Posterior cingulate gyrus (tissue), 11 donors: Measurements from ENCODE around the gene PRDM16.

ENCODE experiments used
- DNase-seq, 10 donors: peaks; one replicate each; pipeline versions ENCODE4 v3.0.0 to v3.0.0-alpha.2; 2020 to 2021; ENCODE audit warnings: mixed read lengths in 3 of 10
- intact Hi-C: fragments of 100-400 bp; cut with DNase I; formaldehyde crosslinking; loops from one replicate; pipeline ENCODE4 v1.15.1; 2023

PRDM16 gene

DNA sequence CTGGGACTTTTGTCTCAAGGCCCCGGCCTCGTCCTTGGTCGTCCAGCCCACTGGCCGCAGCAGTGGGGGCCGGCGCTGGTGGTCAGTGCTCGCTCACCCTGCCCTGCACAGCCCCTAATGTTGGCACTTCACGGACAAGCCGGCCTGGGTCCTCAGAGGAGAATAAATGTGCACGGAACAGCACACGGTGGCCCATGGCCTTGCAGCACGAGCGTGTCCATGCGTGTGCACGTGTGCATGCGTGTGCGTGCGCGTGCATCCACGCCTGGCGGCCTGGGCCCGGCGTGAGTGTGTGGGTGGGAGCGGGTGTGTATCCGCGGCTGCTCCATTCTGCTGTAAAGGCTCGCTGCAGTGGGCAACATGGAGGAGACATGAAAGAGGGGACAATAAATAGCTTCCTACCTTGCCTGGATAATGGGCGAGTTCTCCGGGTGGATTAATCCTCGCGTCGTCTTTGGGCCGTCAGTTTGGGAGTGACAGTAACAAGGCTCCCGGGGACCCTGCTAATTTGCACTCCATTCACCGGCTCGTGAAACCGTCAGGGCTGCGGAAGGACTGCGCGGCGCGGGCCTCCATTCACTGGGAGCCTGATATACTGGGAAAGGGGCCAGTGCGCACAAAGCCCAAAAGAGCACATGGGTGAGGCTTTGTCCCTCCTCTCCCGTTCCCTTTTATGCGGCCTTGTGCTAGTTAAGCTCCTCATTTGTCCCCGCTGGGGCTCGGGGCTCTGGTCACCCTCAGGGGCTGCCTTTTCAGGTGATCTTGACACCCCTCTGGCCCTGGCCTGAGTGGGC lies 142.8 kb downstream of the PRDM16 start:
- intact Hi-C loops: no loop called here
- DNase-seq: peak in 7 of 10 donors; percentile 22 to 88 (median 49)

DNA sequence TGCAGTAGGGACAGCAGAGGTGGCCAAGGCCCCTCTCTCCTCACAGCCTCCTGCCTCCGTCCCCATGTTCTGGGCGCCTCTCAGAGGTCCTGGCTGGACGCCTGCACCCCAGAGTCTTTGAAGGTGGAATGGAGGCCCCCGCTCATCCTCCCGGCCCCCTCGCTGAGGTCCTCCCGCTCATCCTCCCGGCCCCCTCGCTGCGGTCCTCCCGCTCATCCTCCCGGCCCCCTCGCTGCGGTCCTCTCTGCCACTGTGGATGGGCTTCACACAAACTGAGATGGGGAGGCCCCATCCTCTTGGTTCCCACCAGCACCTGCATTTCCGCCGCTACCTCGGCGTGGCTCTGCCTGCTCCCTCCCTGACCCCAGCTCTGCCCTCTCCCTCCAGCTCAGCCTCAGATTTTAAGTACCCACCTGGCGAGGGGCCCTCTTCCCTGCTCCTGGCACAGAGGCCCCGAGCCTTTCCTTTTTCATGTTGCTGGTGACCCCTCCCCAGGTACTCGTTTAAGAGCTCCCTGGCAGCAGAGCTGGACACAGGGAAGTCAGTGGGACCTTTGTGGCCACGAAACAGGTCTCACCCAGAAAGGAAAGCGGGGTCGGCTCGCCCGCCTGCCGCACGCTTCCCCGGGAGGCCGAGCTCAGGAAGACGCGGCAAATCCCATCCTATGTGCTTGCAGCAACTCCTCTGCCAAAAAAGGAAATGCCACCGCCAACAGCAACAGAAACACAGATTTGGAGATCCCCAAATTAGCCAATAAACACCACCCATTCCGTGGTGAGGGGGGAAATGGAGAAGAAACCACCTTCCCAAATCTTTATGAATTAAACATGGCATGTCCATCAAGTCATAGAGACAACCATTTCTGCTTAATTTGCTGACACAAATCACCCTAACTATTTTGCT lies 143.7 kb downstream of the PRDM16 start:
- no peak for DNase-seq
- intact Hi-C loops: no loop called here

DNA sequence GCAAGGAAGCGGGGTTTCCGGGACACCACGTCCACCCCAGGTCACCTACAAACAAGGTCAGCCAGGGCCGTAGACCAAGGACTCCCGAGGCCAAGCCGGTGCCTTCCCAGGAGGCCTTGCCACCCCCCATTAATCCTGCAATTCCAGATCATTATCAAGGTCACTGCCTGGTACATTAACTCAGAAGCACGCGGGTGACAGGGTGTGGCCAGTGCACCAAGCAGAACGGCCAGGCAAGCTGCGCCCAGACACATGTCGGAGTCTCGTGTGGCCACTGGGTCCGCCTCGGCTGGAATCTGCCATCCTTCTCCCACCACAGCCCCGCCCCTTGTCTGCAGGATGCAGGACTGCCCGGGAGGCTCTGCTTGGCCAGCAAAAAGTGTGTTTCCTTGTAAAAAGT lies 144.7 kb downstream of the PRDM16 start:
- intact Hi-C loops: no loop called here
- DNase-seq: no peak

DNA sequence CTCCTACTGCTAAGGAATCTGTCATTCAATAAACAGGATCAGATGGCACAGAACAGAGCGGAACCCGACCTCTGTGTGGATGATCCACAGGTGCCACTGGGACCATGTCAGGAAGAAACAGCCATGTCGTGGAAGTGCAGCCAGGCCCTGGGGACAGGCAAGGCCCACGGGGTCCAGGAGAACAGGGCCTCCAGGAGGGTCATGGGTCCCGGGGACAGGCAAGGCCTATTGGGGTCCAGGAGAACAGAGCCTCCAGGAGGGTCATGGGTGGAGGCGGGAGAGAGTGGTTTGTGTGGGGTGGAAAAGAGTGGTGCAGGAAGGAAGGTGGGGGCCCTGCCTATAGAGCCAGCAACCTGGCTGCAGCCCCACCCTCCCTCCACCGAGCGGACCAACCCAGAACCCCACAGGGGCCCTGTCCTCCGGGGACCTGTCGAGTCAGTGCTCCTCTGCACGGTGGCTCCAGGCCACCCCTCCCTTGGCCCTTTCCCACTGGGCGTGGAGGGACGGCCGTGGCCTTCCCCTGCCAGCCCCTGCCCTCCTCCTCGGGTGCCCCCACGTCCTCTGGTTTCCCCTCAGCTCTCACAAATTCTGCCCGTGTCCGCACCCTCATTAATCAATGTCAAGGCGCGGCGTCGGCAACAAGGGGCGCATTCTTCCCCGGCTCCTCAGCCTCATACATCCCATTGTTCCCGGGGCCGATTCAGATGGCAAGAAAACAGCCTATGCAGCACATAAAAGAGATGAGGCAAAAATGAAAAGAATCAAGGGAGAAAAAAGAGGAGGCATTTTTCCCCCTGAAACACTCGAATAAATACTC lies 146.4 kb downstream of the PRDM16 start:
- intact Hi-C loops: loop anchor here (5.0 kb wide), 1 partner anchor 43 kb away; no protein-coding TSS in a partner anchor
- peak in 4 of 10 donors; percentile 29 to 91 (median 58) for DNase-seq

DNA sequence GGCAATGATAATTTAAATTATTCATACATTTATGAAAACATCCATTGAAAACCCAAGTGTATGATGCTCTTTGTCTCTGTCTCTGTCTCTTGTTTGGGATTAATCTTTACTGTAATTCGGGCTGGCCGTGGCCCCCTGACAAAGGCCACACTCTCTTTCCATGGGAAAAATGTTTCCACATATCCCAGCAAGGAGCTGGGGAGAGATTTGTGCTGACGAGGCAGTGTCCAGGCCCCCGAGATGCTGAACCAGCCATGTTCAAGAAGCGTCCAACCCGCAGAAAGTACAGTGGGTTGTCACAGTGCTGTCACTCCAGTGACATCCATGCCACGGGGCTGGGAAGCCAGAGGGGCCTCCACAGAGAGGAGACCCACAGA lies 147.0 kb downstream of the PRDM16 start:
- DNase-seq: no peak
- intact Hi-C loops: loop anchor here (5.0 kb wide), 1 partner anchor 44 kb away; no protein-coding TSS in a partner anchor

DNA sequence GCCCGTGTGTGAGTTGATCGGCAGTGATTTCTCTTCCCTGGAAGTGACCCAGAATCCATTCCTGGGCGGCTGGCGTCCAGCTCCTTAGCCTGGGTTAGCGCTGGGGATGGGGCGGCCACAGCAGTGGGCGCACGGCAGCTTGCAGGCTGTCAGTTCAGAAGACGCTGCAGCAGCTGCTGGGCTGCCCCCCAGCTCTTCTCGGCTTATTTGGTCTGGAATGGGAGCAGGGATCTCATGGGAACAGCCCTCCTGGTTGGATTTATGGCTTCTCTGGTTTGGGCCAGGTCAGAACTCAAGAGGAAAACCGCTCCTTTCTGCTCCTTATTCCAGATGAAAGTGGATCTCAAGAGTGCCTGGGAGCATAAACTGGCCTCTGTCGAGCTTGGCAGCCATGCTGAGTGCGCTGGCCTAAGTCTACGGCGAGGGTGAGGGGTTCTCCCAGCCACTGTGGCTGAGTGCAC lies 148.2 kb downstream of the PRDM16 start:
- DNase-seq: no peak
- intact Hi-C loops: loop anchor here (5.0 kb wide), 1 partner anchor 45 kb away; no protein-coding TSS in a partner anchor

DNA sequence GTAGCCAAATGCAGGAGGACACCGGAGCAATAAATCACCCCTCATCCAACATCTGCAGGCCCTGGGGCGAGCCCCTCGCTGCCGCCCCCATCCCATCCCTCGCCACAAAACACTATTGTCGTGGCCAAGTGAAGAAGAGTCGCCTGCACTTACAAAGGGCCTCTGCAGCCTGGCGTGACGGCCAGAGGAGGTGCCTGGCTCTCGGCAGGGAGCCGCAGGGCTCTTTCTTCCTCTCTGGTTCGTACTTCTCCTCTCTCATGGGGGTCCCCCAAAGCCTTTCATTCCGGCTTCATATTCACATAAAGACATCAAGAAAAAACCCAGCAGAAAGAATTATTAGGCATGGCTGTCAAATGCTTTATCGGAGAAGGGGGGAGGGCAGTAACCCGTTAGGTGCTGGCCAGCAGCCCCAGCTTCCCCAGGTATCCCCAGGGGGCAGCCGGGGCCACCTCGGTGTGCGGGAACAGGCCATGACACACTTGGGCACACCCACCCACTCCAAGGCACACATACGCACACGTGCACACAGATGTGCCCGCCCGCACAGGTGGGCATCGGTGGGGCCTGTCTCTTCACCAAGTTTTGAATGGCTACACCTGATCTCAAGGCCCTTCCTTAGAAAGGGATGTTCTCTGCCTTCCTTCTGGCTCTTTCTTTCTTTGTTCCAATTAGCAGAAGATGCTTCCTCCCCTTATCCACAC lies 149.1 kb downstream of the PRDM16 start:
- intact Hi-C loops: loop anchor here (5.0 kb wide), 1 partner anchor 46 kb away; no protein-coding TSS in a partner anchor
- DNase-seq: no peak

DNA sequence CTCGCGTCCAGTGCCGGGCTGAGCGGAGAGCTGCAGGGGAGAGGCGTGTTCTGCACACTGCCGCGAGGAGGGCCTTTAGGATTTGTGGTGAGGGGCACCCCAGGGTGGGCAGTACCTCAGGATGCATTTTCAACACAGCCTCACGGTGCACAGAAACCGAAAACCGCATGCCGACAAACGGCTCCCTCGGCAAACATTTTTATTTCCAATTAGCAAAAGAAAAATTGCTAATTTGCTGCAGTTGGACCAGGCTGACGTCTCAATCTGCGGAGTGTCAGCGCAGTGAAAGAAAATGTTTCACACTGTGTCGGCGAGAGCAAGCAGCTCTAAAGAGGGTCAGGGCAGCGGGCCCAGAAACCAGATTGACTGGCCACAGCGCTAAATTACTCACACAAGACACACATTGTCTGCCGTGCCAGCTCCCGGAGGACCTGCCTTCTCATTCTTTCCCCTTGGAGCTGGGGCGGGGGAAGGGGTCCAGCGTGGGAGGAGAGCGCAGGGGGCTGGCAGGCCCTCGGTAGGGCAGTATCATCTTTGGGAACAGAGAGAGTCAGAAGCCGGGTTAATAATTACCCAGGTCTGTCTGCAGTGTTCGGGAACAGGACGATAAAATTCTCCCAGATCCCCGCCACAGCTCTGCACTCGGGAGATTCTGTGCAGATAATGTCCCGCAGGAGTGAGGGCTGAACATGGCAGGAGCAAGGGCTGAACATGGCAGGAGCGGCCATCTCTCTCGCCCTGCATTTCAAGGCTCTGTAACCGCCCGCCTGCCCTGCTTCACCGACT lies 150.2 kb downstream of the PRDM16 start:
- DNase-seq: peak; percentile 83 to 98 (median 88)
- intact Hi-C loops: loop anchor here (5.0 kb wide), 1 partner anchor 47 kb away; no protein-coding TSS in a partner anchor

DNA sequence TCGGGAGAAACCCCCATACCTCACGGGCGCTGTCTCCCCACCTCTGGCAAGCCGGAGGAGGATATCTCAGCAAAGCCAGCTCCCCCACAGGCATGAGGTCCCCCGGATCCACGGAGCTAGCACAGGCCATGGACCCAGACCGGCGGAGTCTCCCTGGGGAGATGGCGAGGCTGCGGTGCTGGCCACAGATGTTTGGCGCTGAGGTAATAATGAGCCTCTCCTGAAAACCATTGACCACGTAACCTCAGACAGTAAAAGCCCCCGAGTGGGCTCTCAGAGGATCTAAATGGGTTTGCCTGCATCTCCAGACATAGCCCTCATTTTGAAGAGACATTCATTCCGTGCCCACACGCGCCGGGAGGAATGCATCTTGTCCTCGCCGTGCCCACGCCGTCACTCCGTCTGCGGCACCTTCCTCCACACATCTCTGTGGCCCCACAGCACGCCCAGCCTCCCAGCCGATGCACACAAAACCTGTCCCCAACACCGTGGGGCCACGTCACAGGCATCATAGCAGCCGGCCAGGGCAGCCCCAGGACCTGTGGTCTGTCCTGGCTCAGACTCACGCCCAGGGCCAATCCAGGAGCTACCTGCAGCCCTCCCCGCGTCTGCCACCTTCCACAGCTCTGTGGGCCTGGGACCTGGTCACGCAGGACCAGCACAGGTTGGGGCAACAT lies 150.9 kb downstream of the PRDM16 start:
- intact Hi-C loops: loop anchor here (5.0 kb wide), 1 partner anchor 48 kb away; no protein-coding TSS in a partner anchor
- DNase-seq: no peak

DNA sequence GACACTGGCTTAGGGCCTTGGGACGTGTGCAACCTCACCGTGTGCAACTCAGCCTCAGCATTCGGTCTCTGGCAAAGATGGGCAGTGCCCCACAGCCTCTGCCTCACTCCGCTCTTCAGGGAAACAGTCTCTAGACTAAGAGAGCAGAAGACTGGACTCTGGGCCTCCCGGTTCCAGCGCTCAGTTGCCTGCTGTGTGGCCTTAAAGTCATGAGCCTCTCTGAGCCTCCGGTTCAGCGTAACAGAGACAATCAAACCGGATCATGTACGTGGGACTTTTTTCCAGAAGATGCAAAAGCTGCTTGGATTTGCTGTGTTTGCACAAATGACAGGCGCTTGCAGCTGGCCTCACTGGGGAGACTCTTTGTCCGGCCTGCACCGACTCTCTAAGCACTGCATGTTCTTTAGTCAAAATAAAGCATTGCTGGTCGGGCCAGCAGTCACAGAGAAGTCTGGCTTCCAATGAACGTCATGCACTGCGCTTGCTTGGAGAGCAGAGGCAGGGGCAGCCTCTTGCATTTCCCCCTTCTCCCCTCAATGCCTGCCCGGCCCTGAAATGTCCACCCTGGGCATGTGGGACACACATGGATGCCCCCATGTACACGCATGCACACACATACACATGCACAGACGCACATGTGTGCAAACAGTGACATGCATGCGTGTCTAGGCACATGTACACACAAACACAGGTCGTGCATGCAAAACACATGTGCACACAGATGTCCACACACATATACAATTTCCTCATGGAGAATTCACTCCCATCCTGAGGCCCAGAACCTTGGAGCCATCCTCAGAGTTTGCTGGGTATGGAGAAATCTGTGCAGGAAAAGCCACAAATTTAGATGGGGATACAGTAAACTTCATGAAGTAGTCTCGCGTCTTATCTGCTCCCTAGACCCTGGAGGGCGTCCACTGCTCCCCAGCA lies 152.4 kb downstream of the PRDM16 start:
- DNase-seq: peak in 7 of 10 donors; percentile 23 to 92 (median 51)
- intact Hi-C loops: no loop called here

DNA sequence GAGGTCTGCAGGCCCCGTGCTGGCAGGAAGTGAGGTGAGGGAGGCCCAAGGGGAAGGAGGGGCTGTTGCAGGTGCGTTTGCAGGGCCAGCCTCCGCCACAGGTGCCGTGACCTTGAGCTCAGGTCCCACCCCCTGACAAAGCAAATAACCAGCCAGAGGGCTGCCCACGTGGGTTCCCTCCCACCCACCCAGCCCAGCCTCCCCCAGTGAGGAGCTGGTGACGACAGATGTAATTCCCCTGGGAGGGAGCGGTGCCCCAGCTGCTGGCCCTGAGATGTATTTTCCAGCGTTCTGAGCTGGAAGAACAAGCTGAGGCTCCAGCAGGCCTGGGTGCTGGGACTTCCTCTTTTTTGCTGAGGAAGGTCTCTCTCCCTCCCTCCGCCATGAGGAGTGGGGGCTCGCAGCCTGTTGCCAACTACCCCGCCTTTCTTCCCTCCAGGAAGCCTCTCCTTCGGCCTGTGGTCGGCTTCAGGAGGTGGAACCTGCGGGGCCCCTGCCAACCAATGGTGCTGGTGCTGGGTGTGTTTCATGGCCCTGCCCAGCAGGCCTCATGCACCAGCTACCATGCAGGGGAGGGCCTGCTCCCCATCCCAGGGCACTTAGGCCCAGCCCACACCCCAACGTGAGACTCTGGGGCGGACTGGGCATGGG lies 153.2 kb downstream of the PRDM16 start:
- DNase-seq: no peak
- intact Hi-C loops: no loop called here

DNA sequence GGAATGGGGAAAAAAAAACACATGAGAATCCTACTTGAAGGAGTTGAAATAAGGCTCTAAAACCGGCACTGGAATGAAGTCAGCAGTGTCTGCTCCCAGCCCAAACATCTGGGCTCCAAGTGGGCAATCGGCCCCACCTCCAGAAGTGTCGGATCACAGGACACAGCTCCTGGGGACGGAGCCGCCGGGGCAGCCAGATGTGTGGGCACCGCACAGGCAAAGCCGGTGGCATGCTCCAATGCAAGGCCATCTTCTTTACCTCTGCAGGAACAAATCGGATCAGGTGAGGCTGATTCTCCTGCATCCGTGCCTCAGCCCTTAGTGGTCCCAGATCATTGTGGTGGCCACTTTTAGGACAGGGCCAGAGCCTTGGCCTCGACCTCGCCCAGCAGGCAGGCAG lies 156.7 kb downstream of the PRDM16 start:
- no peak for DNase-seq
- intact Hi-C loops: no loop called here

DNA sequence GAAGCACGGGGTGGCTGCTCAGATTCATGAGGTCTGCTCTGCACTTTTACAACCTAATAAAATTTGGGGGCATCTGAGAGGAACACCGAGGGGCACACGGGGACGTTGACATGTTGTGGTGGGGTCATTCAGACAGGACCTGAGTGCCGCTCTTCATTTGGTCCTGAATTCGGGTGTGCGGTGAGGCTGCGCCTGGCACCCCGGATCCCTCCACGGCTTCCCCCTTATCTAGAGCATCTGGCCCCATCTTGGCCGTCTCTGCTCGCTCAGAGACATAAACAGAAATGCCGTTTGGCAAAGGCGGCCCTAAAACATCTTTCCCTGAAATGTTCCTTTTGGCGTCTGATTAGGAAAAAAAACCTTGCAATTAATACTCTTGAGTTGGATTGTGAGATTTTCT lies 157.2 kb downstream of the PRDM16 start:
- DNase-seq: no peak
- intact Hi-C loops: no loop called here

DNA sequence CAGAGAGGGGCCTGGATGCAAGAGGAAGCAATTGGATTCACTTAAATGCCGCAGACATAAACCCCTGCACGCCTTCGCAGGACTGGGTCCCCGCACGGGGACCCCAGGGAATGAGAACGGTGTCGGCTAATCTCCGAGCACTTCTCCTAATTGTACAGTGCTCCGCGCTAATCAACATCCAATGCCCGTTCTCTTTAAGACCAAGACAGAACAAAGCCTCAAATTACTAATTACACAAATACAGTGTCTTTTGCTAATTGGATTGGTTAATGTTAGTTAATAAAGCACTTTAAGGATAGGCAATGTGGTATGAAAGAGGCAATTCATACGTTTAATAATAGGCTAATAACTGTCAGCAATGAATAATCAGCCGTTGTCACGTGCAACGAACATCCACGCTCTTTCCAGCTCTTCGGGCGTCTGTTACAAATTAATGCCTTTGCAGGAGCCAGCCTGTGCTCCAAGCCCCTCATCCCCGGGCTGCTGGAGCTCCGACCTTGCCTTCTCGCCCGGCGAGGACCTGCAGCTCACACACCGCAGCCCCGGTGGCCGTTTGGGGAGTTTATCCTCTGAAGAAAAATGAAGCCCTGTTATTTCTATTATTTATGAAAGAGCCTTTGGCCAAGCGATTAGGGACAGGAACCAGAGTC lies 157.8 kb downstream of the PRDM16 start:
- DNase-seq: no peak
- intact Hi-C loops: no loop called here

DNA sequence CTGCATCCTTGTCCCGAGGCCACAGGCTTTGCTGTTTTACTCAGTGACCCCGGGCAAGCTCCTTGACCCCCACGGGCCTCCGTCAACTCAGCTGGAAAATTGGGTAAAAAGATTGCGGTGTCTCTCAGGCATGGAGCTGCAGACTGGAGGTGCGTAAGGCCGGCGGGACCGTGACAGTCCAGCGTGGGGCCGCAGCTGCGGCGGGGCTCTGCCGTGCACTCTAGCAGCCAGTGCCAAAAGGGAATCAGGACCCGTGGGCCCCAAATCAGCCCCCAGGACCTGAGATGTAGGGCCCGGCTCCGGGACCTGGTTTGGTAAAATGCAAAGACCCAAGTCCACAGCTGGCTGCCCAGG lies 158.3 kb downstream of the PRDM16 start:
- intact Hi-C loops: no loop called here
- DNase-seq: no peak

DNA sequence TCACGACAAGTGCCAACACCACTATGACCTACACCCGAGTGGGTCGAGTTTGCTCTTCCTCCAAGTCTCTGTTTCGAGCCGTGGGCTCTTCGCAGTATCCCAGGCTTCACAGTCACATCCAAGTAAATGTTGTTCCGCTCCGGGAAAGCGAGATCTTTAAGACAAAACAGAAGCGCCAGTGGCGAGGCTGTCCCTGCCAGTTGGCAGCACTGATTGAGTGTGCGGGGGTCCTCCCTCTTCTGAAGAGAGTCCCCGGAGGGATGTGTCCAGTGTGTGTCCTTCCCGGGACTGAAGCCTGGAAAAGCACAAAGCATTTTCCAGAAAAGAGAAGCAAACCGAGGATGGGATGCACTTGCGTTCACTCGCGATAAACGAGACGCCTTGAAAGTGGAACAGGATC lies 158.9 kb downstream of the PRDM16 start:
- intact Hi-C loops: no loop called here
- DNase-seq: no peak
